GM12878 (cell line): ENCODE results near the gene MYLK3. TPM values are rescaled to one million over a fixed set of nuclear protein-coding genes. Genes with fewer than 3 reads are reported as not detected.

Source experiments
- ATAC-seq: fragments of 200-7000 bp; cut with Tn5 transposase; 3 replicates; pipeline ENCODE4 v1.9.1; 2020; ENCODE audit warnings: mild to moderate bottlenecking, moderate library complexity
- BruUV-seq: library from RNA; stranded (reverse); fragments of 400-500 nt; replicated peaks from 2 replicates; lab custom pipeline; 2021; lab: Mats Ljungman, UMichigan
- CTCF ChIA-PET: fragments of 300-600 bp; sonication (Branson Sonifier 250); formaldehyde crosslinking; extraction: SDS; loops from one replicate; lab custom pipeline; 2021; ENCODE audit warnings: inconsistent platforms; lab: Yijun Ruan, JAX
- POLR2A ChIA-PET: fragments of 350-600 bp; formaldehyde crosslinking; extraction: SDS; loops from one replicate; lab custom pipeline; 2021; ENCODE audit warnings: inconsistent platforms; lab: Charles Lee
- RAD21 ChIA-PET: fragments of 300-600 bp; sonication (Branson Sonifier 250); formaldehyde crosslinking; loops from one replicate; lab custom pipeline; 2023; ENCODE audit warnings: antibody characterized with exemption; ENCODE audit not compliant: unreplicated experiment; lab: Charles Lee
- SMC1A ChIA-PET: fragments of 300-600 bp; sonication (Branson Sonifier 250); formaldehyde crosslinking; loops from one replicate; lab custom pipeline; 2023; ENCODE audit not compliant: unreplicated experiment, uncharacterized antibody; lab: Charles Lee
- DNase-seq: peaks from one replicate; pipeline ENCODE4 v3.0.0-alpha.2; 2011; ENCODE audit warnings: low read depth, low spot score
- FAIRE-seq: peaks from 3 replicates; lab custom pipeline; 2011; peaks lifted over from hg19 to GRCh38; lab: Jason Lieb, UNC
- H2AFZ ChIP-seq: 2 replicates; pipeline ENCODE4 v1.6.0; 2011; ENCODE audit warnings: low read depth, low read length, control low read depth; ENCODE audit not compliant: control insufficient read depth
- H3K27ac ChIP-seq: 2 replicates; pipeline ENCODE4 v1.5.1; 2011; ENCODE audit warnings: control low read depth; ENCODE audit not compliant: control insufficient read depth, insufficient read depth
- H3K27me3 ChIP-seq, 2 experiments: replicated peaks in 1 of 2; 2 replicates each; pipeline versions ENCODE4 v1.6.0 to v1.6.1; 2011; ENCODE audit warnings: low read length in 1 of 2; ENCODE audit not compliant: control insufficient read depth in 2 of 2, insufficient read depth in 2 of 2
- H3K36me3 ChIP-seq, 2 experiments: 2 replicates each; pipeline ENCODE4 v1.5.1; 2011; ENCODE audit warnings: low read length in 1 of 2; ENCODE audit not compliant: control insufficient read depth in 2 of 2, insufficient read depth in 2 of 2
- H3K4me1 ChIP-seq: 2 replicates; pipeline ENCODE4 v1.6.1; 2011; ENCODE audit warnings: mild to moderate bottlenecking, low read length, moderate library complexity, mixed read lengths; ENCODE audit not compliant: control insufficient read depth, insufficient read depth
- H3K4me2 ChIP-seq: 2 replicates; pipeline ENCODE4 v1.6.0; 2011; ENCODE audit warnings: control low read depth; ENCODE audit not compliant: control insufficient read depth, insufficient read depth
- H3K4me3 ChIP-seq: fragments of 200-600 bp; sonication (generic); 2 replicates; pipeline ENCODE4 v1.5.1; 2016
- H3K79me2 ChIP-seq: 2 replicates; pipeline ENCODE4 v1.6.0; 2011; ENCODE audit warnings: low read length; ENCODE audit not compliant: control insufficient read depth, insufficient read depth
- H3K9ac ChIP-seq: 2 replicates; pipeline ENCODE4 v1.8.0; 2011; ENCODE audit warnings: low read length, control low read depth, mixed read lengths; ENCODE audit not compliant: control insufficient read depth, insufficient read depth
- H3K9me3 ChIP-seq: replicated peaks from 3 replicates; pipeline ENCODE4 v1.5.1; 2011; ENCODE audit warnings: mild to moderate bottlenecking, low read length; ENCODE audit not compliant: control insufficient read depth, insufficient read depth
- H4K20me1 ChIP-seq: 2 replicates; pipeline ENCODE4 v1.6.0; 2011; ENCODE audit not compliant: control insufficient read depth, insufficient read depth
- HDAC6 ChIP-seq: fragments of 200-600 bp; sonication (generic); IDR thresholded peaks from one replicate; pipeline ENCODE4 v1.8.0; 2017; ENCODE audit warnings: antibody characterized with exemption; ENCODE audit not compliant: unreplicated experiment
- NBN ChIP-seq: fragments of 450-650 bp; IDR thresholded peaks from 2 replicates; pipeline ENCODE4 v1.6.1; 2016
- NR2F1 ChIP-seq: fragments of 450-650 bp; conservative IDR thresholded peaks from 2 replicates; pipeline ENCODE4 v1.6.1; 2017; ENCODE audit warnings: mild to moderate bottlenecking
- RAD21 ChIP-seq: IDR thresholded peaks from 2 replicates; pipeline ENCODE4 v1.6.1; 2011; ENCODE audit warnings: mild to moderate bottlenecking, low read depth, low read length, moderate library complexity; ENCODE audit not compliant: insufficient read depth
- SIN3A ChIP-seq: IDR thresholded peaks from 2 replicates; pipeline ENCODE4 v1.6.1; 2012; ENCODE audit warnings: low read depth, low read length, improper control_type of control experiment
- SKIL ChIP-seq: fragments of 450-650 bp; IDR thresholded peaks from 2 replicates; pipeline ENCODE4 v1.6.1; 2017; ENCODE audit warnings: mild to moderate bottlenecking, low read depth, inconsistent platforms; ENCODE audit not compliant: poor library complexity, severe bottlenecking
- SP1 ChIP-seq: IDR thresholded peaks from one replicate; pipeline ENCODE4 v1.6.1; 2011; ENCODE audit warnings: low read depth, low read length
- STAT1 ChIP-seq: fragments of 450-650 bp; conservative IDR thresholded peaks from 2 replicates; pipeline ENCODE4 v1.6.1; 2014; ENCODE audit warnings: antibody characterized with exemption, mild to moderate bottlenecking
- YY1 ChIP-seq: IDR thresholded peaks from 2 replicates; pipeline ENCODE4 v1.6.1; 2011; ENCODE audit warnings: low read depth, mild to moderate bottlenecking, low read length
- ZBTB33 ChIP-seq: fragments of 450-650 bp; IDR thresholded peaks from 2 replicates; pipeline ENCODE4 v1.6.1; 2017; ENCODE audit warnings: mild to moderate bottlenecking
- ZNF24 ChIP-seq: fragments of 450-650 bp; IDR thresholded peaks from 2 replicates; pipeline ENCODE4 v1.6.1; 2017; ENCODE audit warnings: antibody characterized with exemption, mild to moderate bottlenecking
- WGBS: methylation state at CpG from one replicate; pipeline ENCODE4 v1.1.6; 2016; ENCODE audit warnings: low lambda C conversion rate; ENCODE audit not compliant: insufficient replicate concordance, insufficient coverage; ENCODE audit errors: missing lambda C conversion rate; 5-methylcytosine and 5-hydroxymethylcytosine counted together
- in situ Hi-C: fragments of 300-500 bp; cut with MboI; formaldehyde crosslinking; loops from 9 replicates; pipeline ENCODE4 v1.14.3; 2018; ENCODE audit warnings: mixed read lengths
- intact Hi-C: fragments of 100-400 bp; cut with micrococcal nuclease; formaldehyde crosslinking; loops from one replicate; pipeline ENCODE4 v1.14.2; 2022; ENCODE audit not compliant: unreplicated experiment
- polyA plus RNA-seq, 11 experiments: library from polyadenylated mRNA; depleted of rRNA in 4 of 11; unstranded in 6 of 11; stranded (reverse) in 5 of 11; fragments of >200 nt; fragmentation: Nextera tagmentation in 4 of 11; fragmentation: Illumina TruSeq in 1 of 11; extraction: Ambion mirVana in 4 of 11; extraction: Trizol in 1 of 11; gene quantifications; 1 replicate in 1 of 11; 2 replicates in 10 of 11; pipeline versions ENCODE4 v1.2.1 to v1.2.3, GENCODE V29; 2011 to 2016; ENCODE audit warnings: inconsistent platforms in 2 of 11, missing spikeins in 2 of 11, low read depth in 1 of 11
- total RNA-seq, 4 experiments: library from RNA; depleted of rRNA in 3 of 4; stranded (reverse); fragments of >200 nt in 3 of 4; fragmentation: Illumina TruSeq in 1 of 4; extraction: Trizol in 1 of 4; gene quantifications; 2 replicates each; pipeline versions ENCODE4 v1.2.1 to v1.2.3, GENCODE V29; 2013 to 2021
- TF ChIP-seq, protein P1 (sequence below): fragments of 450-650 bp; IDR thresholded peaks from 2 replicates; pipeline ENCODE4 v1.6.1; 2017; ENCODE audit warnings: mild to moderate bottlenecking, moderate library complexity

MYLK3 gene
- total and polyA plus RNA-seq, 10 of the 15 experiments (the other 5 are each of a cell fraction or from before 2014, with no cell fraction given) = 0.02 to 0.46 (median 0.17) TPM

DNA sequence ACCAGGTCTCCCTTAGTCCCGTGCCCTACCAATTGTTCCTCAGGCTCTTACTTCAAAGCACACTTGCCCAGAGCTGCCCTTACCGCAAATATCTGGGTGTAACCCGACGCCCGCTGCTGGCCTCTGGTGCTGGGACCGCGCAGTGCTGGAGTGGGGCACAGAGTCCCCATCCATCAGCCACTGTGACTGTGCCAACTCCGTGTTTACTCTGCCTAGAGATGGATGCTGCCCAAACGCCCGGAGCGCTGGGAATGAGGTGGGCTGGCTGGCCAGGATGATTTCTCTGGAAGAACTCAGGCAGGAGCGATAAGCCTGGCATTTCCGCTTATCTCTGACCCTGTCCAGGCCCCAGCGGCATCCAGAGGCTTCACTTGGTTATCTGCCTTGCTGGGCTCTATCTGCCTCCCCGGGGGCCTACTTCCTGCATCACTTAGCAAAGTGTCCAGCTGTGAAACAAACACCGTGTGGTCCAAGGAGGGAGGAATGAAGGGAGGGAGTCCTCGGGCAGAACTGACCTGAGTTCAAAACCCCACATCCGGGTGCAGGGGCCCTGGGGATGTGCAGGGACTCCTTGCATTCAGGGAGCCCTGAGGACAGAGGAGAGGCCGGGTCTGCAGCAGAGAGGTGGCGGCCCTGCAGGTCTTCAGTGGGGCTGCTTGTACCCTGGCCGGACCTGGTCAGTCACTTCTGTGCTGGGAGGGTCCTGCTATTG lies 9.4 kb upstream of the MYLK3 start:
- ATAC-seq = no peak
- H3K79me2 ChIP-seq = no peaks in the 10 kb centered on the region
- WGBS = 59% methylated on average over 20 of the region's 21 CpGs
- no peaks in the 10 kb centered on the region for H3K9me3 ChIP-seq
- ChIA-PET RAD21 (interaction anchor here (1.5 kb wide), 1 partner anchor 32 kb away, joined by 3 read pairs; no protein-coding TSS in a partner anchor), SMC1A (no interaction called here), CTCF (no interaction called here), POLR2A (interaction anchor here (0.6 kb wide), 1 partner anchor 192 kb away, joined by 4 read pairs; no protein-coding TSS in a partner anchor)
- TF ChIP-seq STAT1 (no peak), SKIL (no peak), NR2F1 (no peak), YY1 (no peak), ZBTB33 (no peak), NBN (no peak), SP1 (no peak), RAD21 (no peak), SIN3A (no peak), ZNF24 (no peak), HDAC6 (no peak)
- TF ChIP-seq, protein P1, sequence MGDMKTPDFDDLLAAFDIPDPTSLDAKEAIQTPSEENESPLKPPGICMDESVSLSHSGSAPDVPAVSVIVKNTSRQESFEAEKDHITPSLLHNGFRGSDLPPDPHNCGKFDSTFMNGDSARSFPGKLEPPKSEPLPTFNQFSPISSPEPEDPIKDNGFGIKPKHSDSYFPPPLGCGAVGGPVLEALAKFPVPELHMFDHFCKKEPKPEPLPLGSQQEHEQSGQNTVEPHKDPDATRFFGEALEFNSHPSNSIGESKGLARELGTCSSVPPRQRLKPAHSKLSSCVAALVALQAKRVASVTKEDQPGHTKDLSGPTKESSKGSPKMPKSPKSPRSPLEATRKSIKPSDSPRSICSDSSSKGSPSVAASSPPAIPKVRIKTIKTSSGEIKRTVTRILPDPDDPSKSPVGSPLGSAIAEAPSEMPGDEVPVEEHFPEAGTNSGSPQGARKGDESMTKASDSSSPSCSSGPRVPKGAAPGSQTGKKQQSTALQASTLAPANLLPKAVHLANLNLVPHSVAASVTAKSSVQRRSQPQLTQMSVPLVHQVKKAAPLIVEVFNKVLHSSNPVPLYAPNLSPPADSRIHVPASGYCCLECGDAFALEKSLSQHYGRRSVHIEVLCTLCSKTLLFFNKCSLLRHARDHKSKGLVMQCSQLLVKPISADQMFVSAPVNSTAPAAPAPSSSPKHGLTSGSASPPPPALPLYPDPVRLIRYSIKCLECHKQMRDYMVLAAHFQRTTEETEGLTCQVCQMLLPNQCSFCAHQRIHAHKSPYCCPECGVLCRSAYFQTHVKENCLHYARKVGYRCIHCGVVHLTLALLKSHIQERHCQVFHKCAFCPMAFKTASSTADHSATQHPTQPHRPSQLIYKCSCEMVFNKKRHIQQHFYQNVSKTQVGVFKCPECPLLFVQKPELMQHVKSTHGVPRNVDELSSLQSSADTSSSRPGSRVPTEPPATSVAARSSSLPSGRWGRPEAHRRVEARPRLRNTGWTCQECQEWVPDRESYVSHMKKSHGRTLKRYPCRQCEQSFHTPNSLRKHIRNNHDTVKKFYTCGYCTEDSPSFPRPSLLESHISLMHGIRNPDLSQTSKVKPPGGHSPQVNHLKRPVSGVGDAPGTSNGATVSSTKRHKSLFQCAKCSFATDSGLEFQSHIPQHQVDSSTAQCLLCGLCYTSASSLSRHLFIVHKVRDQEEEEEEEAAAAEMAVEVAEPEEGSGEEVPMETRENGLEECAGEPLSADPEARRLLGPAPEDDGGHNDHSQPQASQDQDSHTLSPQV = no peak
- no TSS peak for BruUV-seq
- no peaks in the 10 kb centered on the region for H3K36me3 ChIP-seq
- no peak for DNase-seq
- H3K4me3 ChIP-seq = no peak overlapping the region
- intact Hi-C loops (no loop called here), in situ Hi-C loops (no loop called here)
- H2AFZ ChIP-seq = no peak overlapping the region
- H3K27me3 ChIP-seq = no peaks in the 10 kb centered on the region
- no peak for FAIRE-seq
- H3K9ac ChIP-seq = no peak overlapping the region
- no peak overlapping the region for H3K27ac ChIP-seq
- no peaks in the 10 kb centered on the region for H4K20me1 ChIP-seq
- H3K4me2 ChIP-seq = no peak overlapping the region
- H3K4me1 ChIP-seq = peaks cover 3% of the 10 kb centered on the region
